SK-N-MC (cell line): ENCODE results near the gene FANCI.

Source experiments
- EZH2 ChIP-seq: fragments of 200-600 bp; sonication (generic); IDR thresholded peaks from one replicate; pipeline ENCODE4 v1.6.1; 2017; ENCODE audit warnings: antibody characterized with exemption
- FOXP2 ChIP-seq: optimal IDR thresholded peaks from 2 replicates; pipeline ENCODE3; 2011; ENCODE audit warnings: mild to moderate bottlenecking, moderate library complexity; ENCODE audit not compliant: insufficient read depth; ENCODE audit errors: extremely low read length, control extremely low read depth
- POLR2AphosphoS5 ChIP-seq: IDR thresholded peaks from 2 replicates; pipeline ENCODE4 v1.6.1; 2012; ENCODE audit warnings: mild to moderate bottlenecking, low read depth, low read length, borderline replicate concordance

GRCh38 chr15:89345248-89345647 is 101.5 kb downstream of the FANCI start:
- no peak for TF ChIP-seq EZH2
- TF ChIP-seq POLR2AphosphoS5: no peak
- TF ChIP-seq FOXP2: no peak
